GF-D8 (cell line): Measurements from ENCODE around the gene MACO1.
"Not testable (repeated sequence)": the region's sequence is repeated elsewhere in the genome, so short reads cannot be mapped to it uniquely, and the experiment has no call there.

ENCODE experiments used
- DNase-seq: peaks from one replicate; lab custom pipeline; 2025; lab: John Stamatoyannopoulos, UW

MACO1 gene

GRCh38 chr1:25487628-25488027 is 56.9 kb downstream of the MACO1 start:
- DNase-seq: no peak

- DNase-seq: no peak
Observed at GRCh38 chr1:25492323-25492722, 61.6 kb downstream of the MACO1 start.

GRCh38 chr1:25494952-25495351 is 64.3 kb downstream of the MACO1 start:
- no peak for DNase-seq

- DNase-seq: no peak
Observed at GRCh38 chr1:25500694-25501093, 70.0 kb downstream of the MACO1 start.

GRCh38 chr1:25501235-25502058 is 70.8 kb downstream of the MACO1 start:
- no peak for DNase-seq

GRCh38 chr1:25502957-25503356 is 72.3 kb downstream of the MACO1 start:
- no peak for DNase-seq

GRCh38 chr1:25503551-25504426 is 73.1 kb downstream of the MACO1 start:
- DNase-seq: no peak

- DNase-seq: peak; percentile 45
Observed at GRCh38 chr1:25504706-25505595, 74.3 kb downstream of the MACO1 start.

- DNase-seq: no peak
Observed at GRCh38 chr1:25505656-25506385, 75.1 kb downstream of the MACO1 start.

- DNase-seq: not testable (repeated sequence)
Observed at GRCh38 chr1:25506566-25507463, 76.1 kb downstream of the MACO1 start.

- DNase-seq: no peak
Observed at GRCh38 chr1:25513666-25514065, 83.0 kb downstream of the MACO1 start.

- DNase-seq: no peak
Observed at GRCh38 chr1:25515033-25515432, 84.3 kb downstream of the MACO1 start.

- DNase-seq: no peak
Observed at GRCh38 chr1:25516686-25517085, 86.0 kb downstream of the MACO1 start.

GRCh38 chr1:25517476-25518394 is 87.0 kb downstream of the MACO1 start:
- DNase-seq: no peak

- DNase-seq: no peak
Observed at GRCh38 chr1:25519624-25520023, 88.9 kb downstream of the MACO1 start.

- DNase-seq: no peak
Observed at GRCh38 chr1:25520446-25521061, 89.9 kb downstream of the MACO1 start.

GRCh38 chr1:25522031-25522655 is 91.4 kb downstream of the MACO1 start:
- DNase-seq: no peak

- no peak for DNase-seq
Observed at GRCh38 chr1:25523542-25523941, 92.8 kb downstream of the MACO1 start.
